Nephron (organoid): ENCODE results near the gene AHCTF1.

Source experiments
- H3K27ac Mint-ChIP-seq, 3 experiments: 2 replicates each; pipeline ENCODE4 v1.8.0; 2020; ENCODE audit warnings: mixed read lengths in 3 of 3, mild to moderate bottlenecking in 2 of 3, moderate library complexity in 1 of 3
- H3K27me3 Mint-ChIP-seq: 2 replicates; pipeline ENCODE4 v1.8.0; 2021; ENCODE audit warnings: low read depth, mild to moderate bottlenecking, moderate library complexity, mixed read lengths
- H3K36me3 Mint-ChIP-seq: 2 replicates; pipeline ENCODE4 v1.8.0; 2020; ENCODE audit warnings: low read depth, mixed read lengths
- H3K4me1 Mint-ChIP-seq: 2 replicates; pipeline ENCODE4 v1.8.0; 2020; ENCODE audit warnings: mixed read lengths
- H3K4me3 Mint-ChIP-seq, 3 experiments: 2 replicates each; pipeline ENCODE4 v1.8.0; 2020; ENCODE audit warnings: mild to moderate bottlenecking in 3 of 3, mixed read lengths in 3 of 3, moderate library complexity in 2 of 3
- H3K9me3 Mint-ChIP-seq: 2 replicates; pipeline ENCODE4 v1.8.0; 2020; ENCODE audit warnings: mixed read lengths
- CTCF ChIP-seq, 3 experiments: fragments of 200-600 bp; sonication (generic); IDR thresholded peaks; one replicate each; pipeline ENCODE4 v1.5.0; 2021; ENCODE audit warnings: antibody characterized with exemption in 3 of 3; ENCODE audit not compliant: unreplicated experiment in 3 of 3

The AHCTF1 gene

GRCh38 chr1:246931549-246932365, at the start of gene AHCTF1:
TSS of gene AHCTF1 (minus strand) at chr1:246931948. CDS start at chr1:246918370, 13,578 bp downstream.
- Mint-ChIP-seq H3K4me1 (peaks cover 18% of the 10 kb centered on the region), H3K4me3 (peak within 1 kb of the TSS; percentile 94 to 97 (median 96)), H3K36me3 (peaks cover 23% of the 10 kb centered on the region), H3K27ac (peak within 1 kb of the TSS; percentile 91 to 98 (median 98)), H3K9me3 (no peaks in the 10 kb centered on the region), H3K27me3 (no peaks in the 10 kb centered on the region)
- TF ChIP-seq CTCF (IDR thresholded peaks at IDR 0.05; ENCODE audit: unreplicated experiment in 3 of 3): no peak

- TF ChIP-seq CTCF (IDR thresholded peaks at IDR 0.05; ENCODE audit: unreplicated experiment in 3 of 3): no peak
- Mint-ChIP-seq H3K4me1 (no peaks in the 10 kb centered on the region), H3K9me3 (peaks cover 74% of the 10 kb centered on the region), H3K27ac (no peak overlapping the region), H3K27me3 (no peaks in the 10 kb centered on the region), H3K36me3 (peaks cover 94% of the 10 kb centered on the region), H3K4me3 (no peak overlapping the region)
Observed at GRCh38 chr1:246978785-246979184, 47.0 kb upstream of the AHCTF1 start.

GRCh38 chr1:246978281-246978680, 46.5 kb upstream of the AHCTF1 start:
- no peak for TF ChIP-seq CTCF (IDR thresholded peaks at IDR 0.05; ENCODE audit: unreplicated experiment in 3 of 3)
- peaks cover 94% of the 10 kb centered on the region for H3K36me3 Mint-ChIP-seq
- no peak overlapping the region for H3K27ac Mint-ChIP-seq
- no peaks in the 10 kb centered on the region for H3K4me1 Mint-ChIP-seq
- H3K9me3 Mint-ChIP-seq: peaks cover 72% of the 10 kb centered on the region
- no peak overlapping the region for H3K4me3 Mint-ChIP-seq
- H3K27me3 Mint-ChIP-seq: no peaks in the 10 kb centered on the region

- no peak for TF ChIP-seq CTCF (IDR thresholded peaks at IDR 0.05; ENCODE audit: unreplicated experiment in 3 of 3)
Observed at GRCh38 chr1:246971969-246972368, 40.2 kb upstream of the AHCTF1 start.

GRCh38 chr1:246971090-246971721, 39.5 kb upstream of the AHCTF1 start:
- H3K9me3 Mint-ChIP-seq: peaks cover 63% of the 10 kb centered on the region
- H3K36me3 Mint-ChIP-seq: peaks cover 91% of the 10 kb centered on the region
- no peaks in the 10 kb centered on the region for H3K4me1 Mint-ChIP-seq
- no peak overlapping the region for H3K27ac Mint-ChIP-seq
- peak in 1 of 3 experiments; percentile 10 for TF ChIP-seq CTCF (IDR thresholded peaks at IDR 0.05; ENCODE audit: unreplicated experiment in 3 of 3)
- H3K27me3 Mint-ChIP-seq: no peaks in the 10 kb centered on the region
- H3K4me3 Mint-ChIP-seq: no peak overlapping the region

More at GRCh38 chr1:246971969-246972368, 40.2 kb upstream of the AHCTF1 start:
- Mint-ChIP-seq H3K27ac (no peak overlapping the region), H3K27me3 (no peaks in the 10 kb centered on the region), H3K9me3 (peaks cover 64% of the 10 kb centered on the region), H3K4me1 (no peaks in the 10 kb centered on the region), H3K36me3 (peaks cover 90% of the 10 kb centered on the region), H3K4me3 (no peak overlapping the region)
